ENCODE results near the gene KDM3B.

Gene KDM3B

GRCh38 chr5:138452720-138453119 is 100.2 kb downstream of the KDM3B start:
- DNase-seq (ENCODE audit: low read depth) = no peak

DNA sequence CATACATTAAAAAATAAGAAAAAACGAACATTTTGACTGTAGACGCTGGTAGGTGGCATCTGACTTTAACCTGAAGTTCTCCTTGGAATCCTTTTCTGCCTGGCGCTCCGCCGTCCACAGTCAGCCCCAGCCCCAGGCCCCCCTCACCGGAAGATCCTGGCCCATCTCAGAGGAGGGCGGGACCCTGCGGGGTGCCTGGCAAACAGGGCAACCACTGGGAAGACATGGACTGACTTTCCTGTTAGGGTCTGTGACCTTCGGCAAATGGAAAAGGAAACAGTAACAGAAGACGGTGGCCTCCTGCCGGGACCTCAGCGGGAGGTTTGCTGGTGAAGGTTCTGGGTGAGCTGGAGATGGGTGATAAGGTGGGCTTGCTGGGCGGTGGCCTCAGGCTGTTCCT is 101.1 kb downstream of the KDM3B start:
- DNase-seq (ENCODE audit: low read depth) = no peak

GRCh38 chr5:138454121-138454520 is 101.6 kb downstream of the KDM3B start:
- no peak for DNase-seq (ENCODE audit: low read depth)

- DNase-seq (ENCODE audit: low read depth) = no peak
These were observed 102.9 kb downstream of the KDM3B start for GRCh38 chr5:138455232-138455930.

DNA sequence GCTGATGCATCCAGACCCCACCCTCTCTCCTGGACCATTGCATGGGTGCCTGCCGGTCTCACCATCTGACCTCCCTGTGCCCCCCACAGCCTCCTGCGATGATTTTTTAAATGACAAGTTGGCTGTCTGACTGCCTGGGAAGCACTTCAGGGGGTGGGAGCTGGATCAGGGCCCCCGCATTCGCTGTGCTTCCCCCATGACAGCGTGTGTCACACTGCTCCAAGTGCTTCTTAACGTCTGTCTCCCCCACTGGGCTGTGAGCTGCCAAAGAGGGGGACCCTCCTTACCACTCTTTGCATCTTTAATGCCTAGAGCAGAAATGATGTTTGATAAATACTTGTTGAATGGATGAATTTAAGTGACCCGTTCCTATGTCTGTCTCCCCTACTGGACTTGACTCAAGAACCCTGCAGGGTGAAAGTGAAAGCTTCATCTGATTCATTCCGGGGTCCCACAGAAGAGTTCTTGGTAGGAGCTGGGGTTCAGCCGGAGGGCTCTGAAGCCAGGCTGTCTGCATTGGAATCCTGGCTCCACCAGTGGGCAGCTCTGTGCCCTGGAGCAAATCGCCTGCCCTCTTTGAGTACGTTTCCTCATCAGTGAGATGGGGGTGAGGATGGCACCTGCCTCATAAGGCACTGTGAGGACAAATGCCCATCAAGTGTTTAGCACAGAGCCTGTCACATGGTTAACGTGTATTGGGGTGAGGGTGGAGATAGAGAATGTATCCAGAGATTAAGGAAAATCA is 105.2 kb downstream of the KDM3B start:
- no peak for DNase-seq (ENCODE audit: low read depth)

DNA sequence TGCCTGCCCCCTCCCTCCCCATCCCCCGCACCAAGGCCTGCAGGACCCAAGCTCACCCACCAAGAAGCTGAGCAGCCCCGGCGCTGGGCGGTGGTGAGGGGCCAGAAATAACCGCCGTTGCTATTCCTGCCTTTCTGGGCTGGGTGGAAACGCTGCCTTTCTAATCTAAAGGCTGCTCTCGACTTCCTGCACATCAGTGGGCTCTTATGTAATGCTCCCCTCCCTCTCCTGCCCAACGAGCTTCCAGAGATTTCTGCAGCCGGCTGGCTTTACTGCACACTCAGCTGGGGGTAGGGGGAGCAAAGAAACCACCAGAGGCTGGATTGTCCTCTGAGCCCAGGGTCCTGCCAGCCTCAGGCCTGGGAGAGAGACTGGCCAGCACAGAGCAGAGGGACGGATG is 105.9 kb downstream of the KDM3B start:
- DNase-seq (ENCODE audit: low read depth) = no peak

GRCh38 chr5:138458856-138459255 is 106.4 kb downstream of the KDM3B start:
- DNase-seq (ENCODE audit: low read depth) = no peak

GRCh38 chr5:138459311-138459933 is 106.9 kb downstream of the KDM3B start:
- no peak for DNase-seq (ENCODE audit: low read depth)

GRCh38 chr5:138460032-138460693 is 107.7 kb downstream of the KDM3B start:
- no peak for DNase-seq (ENCODE audit: low read depth)

- DNase-seq (ENCODE audit: low read depth) = peak; percentile 90
These were observed 109.0 kb downstream of the KDM3B start for GRCh38 chr5:138461343-138462125.

- peak; percentile 36 for DNase-seq (ENCODE audit: low read depth)
These were observed 111.0 kb downstream of the KDM3B start for GRCh38 chr5:138463419-138464007.

GRCh38 chr5:138464008-138464387 is 111.5 kb downstream of the KDM3B start:
- peak; percentile 96 for DNase-seq (ENCODE audit: low read depth)

GRCh38 chr5:138464388-138465260 is 112.1 kb downstream of the KDM3B start:
- DNase-seq (ENCODE audit: low read depth) = peak; percentile 100

DNA sequence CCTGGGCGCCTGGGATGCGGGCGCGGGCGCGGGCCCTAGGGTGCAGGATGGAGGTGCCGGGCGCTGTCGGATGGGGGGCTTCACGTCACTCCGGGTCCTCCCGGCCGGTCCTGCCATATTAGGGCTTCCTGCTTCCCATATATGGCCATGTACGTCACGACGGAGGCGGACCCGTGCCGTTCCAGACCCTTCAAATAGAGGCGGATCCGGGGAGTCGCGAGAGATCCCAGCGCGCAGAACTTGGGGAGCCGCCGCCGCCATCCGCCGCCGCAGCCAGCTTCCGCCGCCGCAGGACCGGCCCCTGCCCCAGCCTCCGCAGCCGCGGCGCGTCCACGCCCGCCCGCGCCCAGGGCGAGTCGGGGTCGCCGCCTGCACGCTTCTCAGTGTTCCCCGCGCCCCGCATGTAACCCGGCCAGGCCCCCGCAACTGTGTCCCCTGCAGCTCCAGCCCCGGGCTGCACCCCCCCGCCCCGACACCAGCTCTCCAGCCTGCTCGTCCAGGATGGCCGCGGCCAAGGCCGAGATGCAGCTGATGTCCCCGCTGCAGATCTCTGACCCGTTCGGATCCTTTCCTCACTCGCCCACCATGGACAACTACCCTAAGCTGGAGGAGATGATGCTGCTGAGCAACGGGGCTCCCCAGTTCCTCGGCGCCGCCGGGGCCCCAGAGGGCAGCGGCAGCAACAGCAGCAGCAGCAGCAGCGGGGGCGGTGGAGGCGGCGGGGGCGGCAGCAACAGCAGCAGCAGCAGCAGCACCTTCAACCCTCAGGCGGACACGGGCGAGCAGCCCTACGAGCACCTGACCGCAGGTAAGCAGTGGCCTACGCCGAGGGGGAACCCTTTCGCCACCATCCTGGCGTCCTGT is 113.0 kb downstream of the KDM3B start, which contains the start of gene EGR1:
Gene EGR1 (plus strand): TSS at position 219 of the 864 bp plus-strand sequence. CDS start 283 bp downstream, at position 502.
- peak; percentile 98 for DNase-seq (ENCODE audit: low read depth)

- peak; percentile 34 for DNase-seq (ENCODE audit: low read depth)
These were observed 113.8 kb downstream of the KDM3B start for GRCh38 chr5:138466125-138466899.

GRCh38 chr5:138466900-138467710 is 114.6 kb downstream of the KDM3B start:
- DNase-seq (ENCODE audit: low read depth) = peak; percentile 14

DNA sequence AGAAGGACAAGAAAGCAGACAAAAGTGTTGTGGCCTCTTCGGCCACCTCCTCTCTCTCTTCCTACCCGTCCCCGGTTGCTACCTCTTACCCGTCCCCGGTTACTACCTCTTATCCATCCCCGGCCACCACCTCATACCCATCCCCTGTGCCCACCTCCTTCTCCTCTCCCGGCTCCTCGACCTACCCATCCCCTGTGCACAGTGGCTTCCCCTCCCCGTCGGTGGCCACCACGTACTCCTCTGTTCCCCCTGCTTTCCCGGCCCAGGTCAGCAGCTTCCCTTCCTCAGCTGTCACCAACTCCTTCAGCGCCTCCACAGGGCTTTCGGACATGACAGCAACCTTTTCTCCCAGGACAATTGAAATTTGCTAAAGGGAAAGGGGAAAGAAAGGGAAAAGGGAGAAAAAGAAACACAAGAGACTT is 115.2 kb downstream of the KDM3B start:
- no peak for DNase-seq (ENCODE audit: low read depth)
